Subcutaneous preadipocyte (primary cell): ENCODE data around the gene C1S. TPM values are rescaled to one million over a fixed set of nuclear protein-coding genes. Genes with fewer than 3 reads are reported as not detected.

Source experiments
- small RNA-seq: library from RNA; depleted of rRNA; stranded (forward); fragments of <200 nt; gene quantifications from one replicate; pipeline ENCODE3, GENCODE V24; 2012
- total RNA-seq: library from RNA; depleted of rRNA; stranded (reverse); fragments of >200 nt; gene quantifications from 2 replicates; pipeline ENCODE4 v1.2.3, GENCODE V29; 2012

Gene C1S
- total RNA-seq = 43.2 and 191 TPM in 2 replicates

DNA sequence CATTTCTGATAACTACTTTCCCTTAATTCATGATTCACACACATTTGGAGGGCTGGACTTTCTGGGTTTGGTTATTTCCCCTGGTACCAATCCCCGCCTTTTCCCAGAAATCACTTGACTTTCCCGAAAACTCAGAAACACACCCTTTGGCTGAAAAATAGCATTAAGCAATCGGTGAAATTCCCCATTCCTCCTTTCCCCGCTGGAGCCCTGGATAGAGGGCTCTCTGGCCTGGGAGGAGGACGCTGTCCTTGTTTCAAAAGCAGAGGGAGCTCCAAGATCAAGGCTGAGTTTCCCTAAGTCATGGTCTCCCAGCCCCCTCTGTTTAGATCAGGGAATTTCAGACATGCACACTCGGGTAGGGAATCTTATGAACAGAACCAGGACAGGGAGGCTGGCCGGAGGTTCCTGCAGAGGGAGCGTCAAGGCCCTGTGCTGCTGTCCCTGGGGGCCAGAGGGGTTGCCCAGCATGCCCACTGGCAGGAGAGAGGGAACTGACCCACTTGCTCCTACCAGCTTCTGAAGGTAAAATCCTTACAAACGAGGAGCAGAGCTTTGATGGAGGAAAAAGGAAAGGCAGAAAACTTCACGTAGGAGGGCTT is at the start of gene C1S:
Gene C1S, plus strand, starts transcription at position 366 of the 602 bp plus-strand sequence. CDS start 1,195 bp downstream, outside the sequence.

DNA sequence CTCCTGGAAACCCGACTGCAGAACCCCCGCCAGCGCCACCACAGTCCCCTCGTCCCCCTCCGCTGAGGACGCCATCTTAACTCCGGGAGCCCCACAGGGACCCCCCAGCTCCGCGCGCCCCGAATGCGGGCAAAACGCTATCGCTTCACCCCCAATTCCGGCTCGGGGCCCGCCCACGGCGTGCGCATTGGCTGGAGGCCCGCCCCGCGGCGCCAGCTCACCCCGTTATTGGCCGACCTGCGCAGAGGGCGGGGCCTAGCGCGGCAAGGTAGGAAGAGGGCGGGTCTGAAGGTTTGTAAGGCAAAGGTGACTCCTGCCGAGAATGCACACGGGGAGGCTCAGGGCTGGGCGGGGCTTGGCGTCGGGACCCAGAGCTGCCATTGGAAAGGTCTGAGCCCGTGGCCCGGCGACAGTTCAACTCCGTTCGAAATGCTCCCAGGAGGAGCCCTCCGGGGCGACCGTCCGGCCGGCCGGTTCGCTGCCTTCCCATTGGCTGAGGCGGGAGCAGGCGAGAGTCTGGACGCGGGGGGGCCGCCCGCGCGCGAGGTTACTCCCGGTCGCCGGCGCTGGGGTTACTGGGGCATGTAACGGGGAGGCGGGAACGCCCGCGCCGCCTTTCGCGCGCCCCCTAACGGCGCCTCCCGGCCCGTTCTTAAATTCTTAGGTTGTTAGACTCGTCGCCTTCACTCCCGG is 42.0 kb upstream of the C1S start, which contains the start of gene LPCAT3:
Gene LPCAT3, minus strand, starts transcription at position 127 of the 693 bp plus-strand sequence. Its CDS starts 52 bp downstream, at position 75.

DNA sequence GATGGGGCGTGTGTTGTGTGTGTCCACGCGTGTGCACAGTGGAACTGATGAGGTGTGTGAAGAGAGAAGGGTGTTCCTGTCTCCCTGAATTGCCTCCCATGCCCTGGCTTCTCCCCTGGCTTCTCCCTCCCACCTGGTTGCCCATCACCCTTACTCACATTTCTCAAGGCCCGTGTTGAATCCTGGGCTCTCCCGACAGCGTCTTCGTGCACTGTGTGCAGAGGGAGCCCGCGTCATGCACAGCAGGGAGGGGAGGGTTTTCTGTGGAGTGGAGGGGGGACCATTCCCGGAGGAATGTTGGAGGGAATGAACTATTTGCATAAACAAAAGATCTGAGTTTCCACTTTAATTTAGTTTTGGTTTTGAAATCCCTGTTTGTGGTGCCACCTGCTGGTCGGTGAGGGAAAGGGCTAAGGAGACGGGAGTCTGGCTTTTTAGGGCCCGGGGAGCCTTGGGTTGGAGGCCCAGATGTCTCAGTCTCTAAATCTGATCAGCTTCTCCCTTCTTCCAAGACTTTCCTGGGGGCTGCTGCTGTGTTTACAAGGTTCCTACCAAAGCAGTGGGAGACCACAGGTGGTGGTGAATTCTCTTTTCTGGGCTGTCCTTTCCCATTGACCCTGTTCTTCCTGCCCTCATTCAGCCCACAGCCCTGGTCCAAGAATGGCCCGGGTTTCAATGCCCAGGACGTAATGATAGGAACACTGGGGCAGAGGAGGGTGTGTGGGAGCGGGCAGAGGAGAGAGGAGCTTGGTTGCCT is 31.9 kb downstream of the C1S start, which contains the start of gene C1R:
Gene C1R, minus strand, starts transcription at position 217 of the 757 bp plus-strand sequence. Its CDS starts 57 bp downstream, at position 160.

GRCh38 chr12:7108796-7109571 is 48.5 kb downstream of the C1S start, which contains the start of gene C1RL:
Gene C1RL (minus strand): TSS chr12:7109214. CDS start chr12:7109180, 34 bp downstream.

Small RNA genes lying within 50 kb of the gene (small RNA-seq; reads per million reads assigned to genes)
- gene AC006512.1 (not detected), gene RNU6-485P (not detected)

Other genes with a start within 250 kb of the C1S start
- gene GPR162, start 238.9 kb upstream of the C1S start, total RNA-seq = 0.73 and 1.2 TPM in 2 replicates
- gene P3H3, start 232.3 kb upstream of the C1S start, total RNA-seq = 44.1 and 49.3 TPM in 2 replicates
- 1.1 and 2.2 TPM in 2 replicates for gene GNB3, start 219.8 kb upstream of the C1S start, total RNA-seq
- gene CDCA3, start 209.4 kb upstream of the C1S start, total RNA-seq = 29.4 and 36.4 TPM in 2 replicates
- 86.7 and 96.4 TPM in 2 replicates for gene USP5, start 208.6 kb upstream of the C1S start, total RNA-seq
- 941 and 1,349 TPM in 2 replicates for gene TPI1, start 193.2 kb upstream of the C1S start, total RNA-seq
- 4.0 and 4.9 TPM in 2 replicates for gene SPSB2, start 187.4 kb upstream of the C1S start, total RNA-seq
- gene LRRC23, start 155.9 kb upstream of the C1S start, total RNA-seq = 5.1 TPM in 2 replicates
- gene ENO2, start 146.1 kb upstream of the C1S start, total RNA-seq = 6.6 and 9.0 TPM in 2 replicates
- gene ATN1, start 132.8 kb upstream of the C1S start, total RNA-seq = 10.3 and 11.7 TPM in 2 replicates
- gene RNU7-1, start 116.9 kb upstream of the C1S start, total RNA-seq = not detected in 2 replicates
- 37.7 and 63.9 TPM in 2 replicates for gene C12orf57, start 116.7 kb upstream of the C1S start, total RNA-seq
- gene PTPN6, start 109.4 kb upstream of the C1S start, total RNA-seq = not detected in 2 replicates
- 213 and 237 TPM in 2 replicates for gene PHB2, start 90.1 kb upstream of the C1S start, total RNA-seq
- gene EMG1, start 89.8 kb upstream of the C1S start, total RNA-seq = 44.5 and 46.1 TPM in 2 replicates
- 24.3 and 27.8 TPM in 2 replicates for gene LPCAT3, start 42.2 kb upstream of the C1S start, total RNA-seq
- 30.1 and 155 TPM in 2 replicates for gene C1R, start 31.7 kb downstream of the C1S start, total RNA-seq
- gene C1RL, start 48.5 kb downstream of the C1S start, total RNA-seq = 28.7 and 43.4 TPM in 2 replicates
- gene RBP5, start 68.2 kb downstream of the C1S start, total RNA-seq = not detected in 2 replicates
- gene CLSTN3, start 69.7 kb downstream of the C1S start, total RNA-seq = 5.9 and 6.6 TPM in 2 replicates
- 27.6 and 30.5 TPM in 2 replicates for gene PEX5, start 129.0 kb downstream of the C1S start, total RNA-seq
- gene ACSM4, start 243.4 kb downstream of the C1S start, total RNA-seq = not detected in 2 replicates